GM18517 (cell line): ENCODE data around the gene CYB561D2.
A peak's percentile ranks its signal among the peaks of the same experiment; 100 is the strongest.

Source experiments
- ATAC-seq: cut with Tn5 transposase; IDR thresholded peaks from one replicate; pipeline ENCODE4 v1.9.1; 2021; ENCODE audit warnings: mild to moderate bottlenecking, moderate library complexity; ENCODE audit not compliant: unreplicated experiment

CYB561D2 gene

DNA sequence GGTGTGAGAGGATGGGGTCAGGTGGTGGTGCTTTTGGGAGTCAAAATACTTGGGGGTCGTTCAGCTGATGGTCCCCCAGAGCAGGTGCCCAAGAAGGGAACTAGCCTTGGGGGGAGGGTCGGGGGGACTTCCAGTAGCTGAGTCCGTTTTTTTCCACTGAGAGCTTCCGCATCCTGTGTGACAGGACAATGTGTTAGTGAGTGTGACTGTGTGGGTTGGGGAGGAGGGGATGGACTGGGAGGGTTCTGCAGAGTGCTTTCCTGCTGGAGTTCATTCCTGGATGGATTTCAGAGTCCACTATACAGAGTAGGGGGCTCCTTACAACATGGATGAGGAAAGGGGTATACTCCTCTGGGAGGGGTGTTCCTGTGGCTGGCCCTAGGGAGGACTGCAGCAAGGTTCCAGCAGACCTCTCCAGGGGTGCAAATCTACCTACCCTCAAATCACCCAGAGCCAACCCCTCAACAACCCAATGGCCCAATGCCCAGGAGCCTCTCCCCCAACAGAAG lies 27.5 kb upstream of the CYB561D2 start:
- no peak for ATAC-seq

DNA sequence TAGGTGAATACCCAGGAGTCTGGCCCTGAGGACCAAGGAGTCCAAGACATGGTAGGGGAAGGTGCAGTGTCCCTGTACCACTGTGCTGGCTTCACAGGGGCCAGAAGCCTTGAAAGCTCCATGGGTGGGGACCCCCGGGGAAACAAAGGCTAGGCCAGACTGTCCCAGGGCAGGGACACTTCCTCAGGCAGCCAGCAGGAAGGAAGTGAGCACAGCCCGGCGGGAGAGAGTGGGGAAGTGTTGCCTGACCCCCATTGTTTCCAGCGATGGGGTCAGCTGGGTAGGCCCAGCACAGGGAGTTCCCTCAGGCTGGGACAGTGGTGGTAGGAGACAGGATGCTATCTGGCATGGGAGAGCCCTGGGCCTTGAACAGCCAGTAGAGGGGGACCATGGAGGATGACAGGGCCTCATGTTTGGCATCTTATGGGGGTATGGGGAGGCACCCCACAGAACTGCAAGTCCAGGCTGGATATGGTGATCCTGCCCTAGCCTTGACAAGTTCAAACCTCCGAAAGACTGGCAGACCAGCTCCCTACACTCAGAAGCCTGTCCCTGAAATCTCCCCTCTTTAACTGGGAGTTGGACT lies 27.0 kb upstream of the CYB561D2 start:
- ATAC-seq, result no peak

DNA sequence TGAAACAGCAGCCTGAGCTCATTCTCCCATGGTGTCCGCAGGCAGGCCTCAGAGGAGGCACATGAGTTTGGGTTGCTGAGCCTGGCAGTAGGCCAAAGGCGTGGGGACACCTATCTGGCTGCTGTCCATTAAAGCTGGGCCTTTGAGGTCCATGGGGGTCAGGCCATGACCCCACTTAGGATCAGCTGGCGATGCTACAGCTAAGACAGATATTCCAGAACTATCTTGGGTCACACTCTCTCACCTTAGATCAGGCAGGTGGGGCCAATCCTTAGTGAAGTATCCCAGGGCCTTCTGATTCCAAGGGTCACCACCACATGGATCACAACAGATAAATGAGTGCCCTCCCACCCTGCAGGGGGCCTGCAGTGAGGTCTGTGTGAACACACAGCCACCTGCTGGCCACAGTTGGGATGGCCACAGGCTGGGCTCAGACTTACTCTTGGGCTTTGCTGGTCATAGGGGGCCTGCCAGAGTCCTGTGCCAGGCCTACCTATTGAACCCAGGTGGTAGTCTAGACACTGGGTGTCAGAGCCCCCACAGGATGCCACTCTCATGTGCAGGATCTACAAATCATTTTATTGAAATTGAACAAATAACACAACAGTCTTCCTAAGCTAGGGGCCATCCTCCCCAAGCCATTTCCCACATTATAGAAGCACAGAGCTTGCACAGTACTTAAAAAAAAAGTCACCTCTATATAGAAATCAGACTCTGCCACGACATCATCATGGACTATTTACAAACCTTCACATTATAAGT lies 26.1 kb upstream of the CYB561D2 start:
- no peak for ATAC-seq

DNA sequence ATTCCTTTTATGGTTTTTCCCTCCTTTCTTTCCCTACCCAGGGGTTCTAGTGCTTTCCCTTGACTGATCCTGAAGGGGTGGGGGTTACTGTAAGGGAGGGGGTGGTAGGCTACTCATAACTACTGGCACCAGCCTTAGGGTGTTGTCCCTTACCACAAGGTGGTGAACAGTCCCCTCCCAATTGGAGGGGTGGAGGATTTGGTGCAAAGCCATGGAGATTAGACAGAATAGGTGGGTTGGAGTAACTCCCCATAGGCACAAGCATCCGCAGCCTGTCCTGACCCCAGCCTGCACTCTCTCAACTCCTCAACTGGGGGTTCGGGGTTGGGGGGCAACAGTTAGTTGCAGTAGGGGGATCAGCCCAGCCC lies 25.6 kb upstream of the CYB561D2 start:
- ATAC-seq, result no peak

DNA sequence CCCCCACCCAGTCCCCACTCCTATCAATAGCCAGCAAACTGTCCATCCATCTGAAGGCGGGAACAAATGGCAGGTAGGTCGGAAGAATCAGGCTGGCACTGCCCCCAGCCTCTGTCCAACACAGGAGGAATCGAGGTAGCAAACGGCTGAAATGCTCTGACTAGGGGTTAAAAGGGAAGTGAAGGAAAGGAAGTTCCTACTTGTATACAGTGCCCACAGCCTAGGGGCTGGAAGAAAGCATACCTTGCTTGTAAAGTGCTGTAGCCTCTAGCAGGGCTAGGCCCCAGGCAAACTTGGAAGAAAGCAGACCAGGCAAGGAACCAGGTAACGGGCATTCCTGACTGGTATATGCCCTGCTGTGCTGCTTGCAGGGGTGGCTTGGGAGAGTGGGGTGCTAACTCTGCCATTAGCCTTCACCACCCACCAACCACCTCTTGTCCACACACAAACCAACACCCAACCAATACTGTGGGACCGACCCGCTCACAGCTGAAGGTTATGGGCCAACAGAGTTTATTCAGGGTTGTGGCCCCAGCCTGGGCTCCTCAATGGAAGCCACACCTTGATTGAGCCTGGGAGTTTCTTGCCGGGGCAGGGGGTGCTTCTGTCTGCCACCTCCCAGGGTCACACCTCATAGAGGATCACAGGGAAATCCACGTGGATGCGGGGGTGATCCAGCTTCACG lies 25.0 kb upstream of the CYB561D2 start:
- ATAC-seq, result no peak

DNA sequence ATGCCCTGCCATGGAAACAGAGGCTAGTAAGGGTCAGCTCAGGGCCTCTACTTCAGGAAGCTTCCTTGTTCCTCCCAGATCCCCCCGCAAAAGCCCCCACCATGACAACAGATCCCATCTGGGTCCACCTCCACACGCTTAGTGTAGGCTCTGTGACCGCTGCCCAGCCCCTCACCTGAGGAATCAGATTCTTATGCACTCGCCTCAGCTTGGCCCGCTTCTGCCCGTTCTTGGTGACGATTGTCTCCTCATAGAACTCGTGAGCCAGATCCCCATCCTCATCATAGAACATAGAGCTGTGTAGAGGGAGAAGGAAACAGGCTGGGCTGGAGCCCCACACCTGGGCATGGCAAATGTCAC lies 24.5 kb upstream of the CYB561D2 start:
- no peak for ATAC-seq

DNA sequence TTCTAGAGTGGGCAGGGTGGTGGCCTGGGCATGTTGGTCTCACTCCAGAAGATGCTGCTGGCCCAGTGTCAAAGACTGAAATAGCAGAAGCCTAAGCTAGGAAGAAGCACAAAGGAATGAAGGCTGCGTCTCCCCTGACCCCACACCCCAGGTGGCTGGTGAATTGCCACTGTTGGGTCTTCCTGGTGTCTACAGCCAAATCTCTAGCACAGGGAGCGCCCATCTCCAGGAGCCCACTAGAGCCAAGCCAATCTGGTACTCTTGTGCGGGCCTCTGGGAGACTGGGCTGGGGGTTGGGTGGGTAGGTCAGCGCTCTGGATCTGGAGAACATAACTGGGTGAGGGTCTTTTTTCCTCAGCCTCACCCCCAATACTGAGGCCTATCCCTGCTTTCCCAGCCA lies 23.5 kb upstream of the CYB561D2 start:
- ATAC-seq, result no peak

DNA sequence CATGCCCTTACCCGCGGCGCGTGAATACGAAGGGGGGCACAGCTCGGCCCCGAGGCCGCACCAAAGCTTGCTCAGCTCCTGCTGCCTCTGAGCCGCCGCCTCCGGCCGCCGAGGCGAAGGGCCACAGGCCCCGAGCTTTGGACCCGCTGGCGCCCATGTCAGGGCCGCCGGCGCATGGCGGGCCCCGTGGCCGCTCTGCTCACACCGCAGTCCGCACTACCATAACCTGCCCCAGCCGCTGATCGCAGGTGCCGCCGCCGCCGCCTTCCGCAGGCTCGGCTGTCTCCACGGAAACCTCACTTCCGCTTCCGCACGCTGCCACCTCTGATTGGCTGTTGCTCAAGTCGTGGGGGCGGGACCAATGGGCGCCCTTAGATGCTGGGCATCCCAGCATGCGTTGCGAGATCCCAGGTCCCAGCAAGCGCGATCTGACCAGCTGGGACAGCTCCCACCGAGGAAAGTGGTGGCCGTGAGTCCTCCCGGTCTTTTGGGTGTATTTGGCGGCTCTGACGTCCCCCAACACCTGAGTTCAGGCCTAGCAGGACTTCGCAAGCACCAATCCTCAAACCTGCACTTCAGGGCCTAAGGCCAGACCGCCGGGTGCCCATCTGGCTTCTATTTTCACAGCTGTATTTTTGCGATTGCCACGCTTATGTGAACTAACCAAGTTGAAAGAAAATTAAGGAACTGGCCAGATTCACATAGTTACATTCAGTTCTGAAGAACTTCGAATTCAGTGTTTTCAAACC lies 22.5 kb upstream of the CYB561D2 start, which contains the start of gene TUSC2:
Gene TUSC2, minus strand, starts transcription at position 281 of the 749 bp plus-strand sequence. Its CDS starts 124 bp downstream, at position 157.
- peak; percentile 86 for ATAC-seq

DNA sequence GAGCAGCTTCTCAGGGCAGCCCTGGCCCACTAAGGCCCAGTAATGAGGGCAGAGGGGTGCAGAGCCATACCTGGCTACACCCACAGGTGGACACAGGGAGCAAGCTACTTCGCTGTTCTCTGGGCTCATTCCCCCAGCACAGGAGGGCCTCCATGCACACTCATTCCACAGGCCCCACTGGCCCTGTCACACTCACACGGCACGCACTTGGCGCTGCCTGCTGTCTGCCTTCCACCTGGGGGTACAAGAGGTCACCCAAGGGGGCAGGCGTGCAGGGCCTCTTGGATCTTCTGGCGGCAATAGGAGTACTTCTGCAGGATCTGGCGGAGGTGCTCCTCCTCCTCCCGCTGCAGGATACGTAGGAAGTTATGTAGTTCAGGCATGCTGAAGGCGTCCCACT lies 20.3 kb upstream of the CYB561D2 start:
- ATAC-seq, result no peak

DNA sequence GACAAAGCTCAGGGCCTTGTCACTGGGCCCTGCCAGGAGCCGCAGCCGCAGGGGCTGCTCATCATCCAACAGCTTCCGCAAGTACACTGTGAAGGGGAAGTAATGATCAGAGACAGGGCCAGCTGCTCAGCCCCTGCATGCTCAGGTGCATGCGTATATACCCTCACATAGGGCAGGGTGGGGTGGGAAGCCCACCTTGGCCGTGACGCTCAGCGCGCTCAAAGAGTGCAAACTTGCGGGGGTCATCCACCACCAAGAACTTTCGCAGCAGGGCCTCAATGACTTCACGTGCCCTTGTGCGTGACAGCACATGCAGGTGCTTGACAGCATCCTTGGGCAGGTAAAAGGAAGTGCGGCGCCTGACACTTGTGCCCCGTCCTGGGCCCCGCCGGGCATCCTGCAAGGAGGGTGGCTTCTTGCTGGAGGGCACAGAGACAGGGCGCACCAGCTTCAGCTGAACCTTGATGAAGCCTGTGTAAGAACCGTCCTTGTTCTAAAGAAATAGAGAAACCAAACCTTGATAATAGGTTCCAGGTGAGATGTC lies 19.2 kb upstream of the CYB561D2 start:
- no peak for ATAC-seq

DNA sequence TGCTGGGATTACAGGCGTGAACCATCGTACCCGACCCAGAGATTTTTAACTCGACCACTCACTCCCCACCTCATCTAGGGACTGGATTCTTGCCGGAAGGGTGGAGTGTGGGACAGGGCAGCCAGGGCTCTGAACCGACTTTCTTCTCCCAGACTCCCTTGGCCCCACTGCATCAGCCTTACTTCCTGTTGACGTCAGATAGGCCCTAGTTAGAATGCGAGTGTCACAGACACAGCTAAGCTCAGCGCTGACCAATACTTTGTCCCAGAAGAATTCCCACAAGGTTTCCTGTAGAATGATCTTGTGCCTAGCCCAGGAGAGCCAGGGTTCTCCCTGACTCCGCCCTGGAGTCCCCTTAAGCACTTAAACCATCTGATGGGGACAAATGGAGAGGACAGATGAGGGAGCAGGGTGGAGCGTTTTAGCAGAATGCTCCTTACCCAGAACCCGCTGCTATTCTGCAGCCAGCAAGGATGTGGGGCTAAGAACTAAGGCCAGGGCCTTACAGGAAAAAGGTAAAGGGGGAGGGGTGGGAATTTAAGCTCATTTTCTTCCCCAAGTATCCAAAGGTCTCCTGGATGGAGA lies 16.8 kb upstream of the CYB561D2 start:
- no peak for ATAC-seq

DNA sequence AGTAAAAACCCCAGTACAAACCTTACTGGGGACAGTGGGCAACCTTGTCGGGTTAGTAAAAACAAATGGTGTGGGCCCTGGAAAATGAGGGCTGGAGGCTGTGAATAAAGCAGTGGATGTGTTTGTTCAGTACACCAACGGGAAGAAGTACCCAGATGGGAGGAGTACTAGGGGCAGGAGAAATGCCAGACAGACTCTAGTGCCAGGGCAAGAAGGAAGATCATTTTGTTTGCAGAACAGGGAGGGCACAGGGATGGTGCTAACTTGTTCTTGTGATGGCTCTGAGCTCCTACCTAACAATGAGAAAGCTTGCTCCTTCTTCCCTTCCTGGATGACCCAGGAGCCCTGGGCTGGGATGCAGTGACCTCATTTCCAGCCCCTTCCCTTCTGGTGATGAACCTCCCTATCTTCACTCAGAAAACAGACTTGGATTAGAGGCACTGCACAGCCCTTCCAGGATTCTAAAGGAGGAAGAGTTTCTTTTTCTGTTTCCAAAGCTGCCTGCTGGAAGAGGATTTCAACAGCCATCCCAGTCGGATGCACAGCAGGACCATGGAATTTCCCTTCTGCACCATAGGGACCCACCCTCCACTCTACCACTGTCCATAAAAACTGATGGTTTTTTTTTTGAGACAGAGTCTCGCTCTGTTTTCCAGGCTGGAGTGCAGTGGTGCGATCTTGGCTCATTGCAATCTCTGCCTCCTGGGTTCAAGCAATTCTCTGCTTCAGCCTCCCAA lies 16.2 kb upstream of the CYB561D2 start:
- no peak for ATAC-seq

DNA sequence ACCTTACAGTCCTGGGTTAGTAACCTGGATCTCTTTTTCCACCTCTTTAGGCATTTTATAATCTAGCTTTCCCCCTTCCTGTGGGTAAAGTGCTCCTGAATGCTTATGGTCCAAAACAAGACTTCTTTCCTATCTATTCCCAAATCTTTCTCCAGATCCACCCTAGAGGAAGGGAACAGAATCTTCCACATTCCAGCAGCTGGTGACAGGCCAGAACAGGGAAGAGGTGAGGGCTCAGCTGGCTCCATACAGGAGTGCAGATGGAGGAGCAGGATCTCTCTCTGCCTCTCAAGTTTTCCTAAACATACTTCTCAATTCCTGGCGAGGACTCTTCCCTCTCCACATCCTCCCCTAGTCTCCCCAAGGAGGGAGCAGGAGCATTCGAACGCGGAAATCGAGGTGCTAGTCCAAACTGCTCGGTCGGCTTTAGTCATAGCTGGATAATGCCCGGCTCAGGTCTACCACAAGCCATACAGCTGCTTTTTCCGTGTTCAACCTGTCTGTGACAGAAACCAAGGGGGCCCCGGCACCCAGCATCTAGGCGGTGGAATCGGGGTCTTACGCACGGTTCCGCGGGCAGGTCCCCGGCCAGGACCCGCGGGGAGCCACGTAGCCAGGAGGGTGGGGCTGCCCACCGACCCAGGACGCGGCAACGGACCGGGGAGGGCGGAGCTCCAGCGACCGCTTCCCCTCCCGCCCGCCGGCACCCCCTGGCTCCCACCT lies 14.0 kb upstream of the CYB561D2 start:
- peak; percentile 2 for ATAC-seq

DNA sequence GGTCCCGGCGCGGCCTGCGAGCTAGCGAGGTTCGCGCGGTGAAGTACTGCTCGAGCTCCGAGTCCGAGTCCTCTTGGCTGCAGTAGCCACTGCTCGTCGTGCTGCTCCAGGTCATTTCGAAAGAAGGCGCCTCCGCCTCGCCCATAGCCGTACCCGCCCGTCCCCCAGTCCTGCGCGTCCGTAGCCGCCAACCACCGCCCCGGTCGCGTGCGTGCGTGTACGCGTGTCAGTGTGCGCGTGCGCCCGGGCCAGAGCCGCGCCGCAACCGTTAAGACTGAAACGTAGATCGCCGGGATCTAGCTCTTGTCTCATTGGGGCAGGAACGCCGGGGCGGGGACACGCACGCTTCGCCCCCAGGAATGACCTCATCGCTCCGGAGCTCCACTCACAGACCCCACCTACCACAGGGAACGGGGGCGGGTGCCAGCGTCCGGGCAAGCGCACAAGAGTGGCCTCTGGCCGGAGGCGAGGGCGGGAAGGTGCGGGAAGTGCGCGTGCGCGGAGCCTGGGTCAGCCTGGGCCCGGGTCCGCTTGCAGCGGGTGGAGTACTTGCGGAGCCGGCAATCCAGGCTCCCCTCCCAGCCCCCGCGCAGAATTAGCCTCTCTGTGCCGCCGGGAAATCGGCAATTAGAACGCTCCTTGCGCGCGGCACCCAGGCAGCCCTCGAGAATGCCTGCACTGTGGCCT lies 13.3 kb upstream of the CYB561D2 start:
- peak; percentile 82 for ATAC-seq

DNA sequence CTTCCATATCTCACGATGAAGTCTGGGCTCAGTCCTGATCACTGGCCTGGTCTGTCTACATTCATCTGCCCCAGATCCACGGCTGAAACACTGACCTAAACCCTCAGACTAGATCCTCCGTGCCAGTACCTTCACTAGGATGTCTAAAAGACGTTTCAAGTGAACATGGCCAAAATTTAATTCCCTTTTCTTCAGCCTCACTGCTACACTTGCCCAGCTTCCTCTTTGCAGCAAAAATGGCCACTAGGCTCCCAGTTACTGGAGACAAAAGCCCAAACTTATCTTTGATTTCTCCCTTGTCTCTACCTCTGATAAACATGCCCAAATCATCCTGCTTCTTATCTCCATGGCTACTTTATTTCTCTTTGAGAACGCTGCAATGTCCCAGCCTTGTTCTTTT lies 11.7 kb upstream of the CYB561D2 start:
- no peak for ATAC-seq

DNA sequence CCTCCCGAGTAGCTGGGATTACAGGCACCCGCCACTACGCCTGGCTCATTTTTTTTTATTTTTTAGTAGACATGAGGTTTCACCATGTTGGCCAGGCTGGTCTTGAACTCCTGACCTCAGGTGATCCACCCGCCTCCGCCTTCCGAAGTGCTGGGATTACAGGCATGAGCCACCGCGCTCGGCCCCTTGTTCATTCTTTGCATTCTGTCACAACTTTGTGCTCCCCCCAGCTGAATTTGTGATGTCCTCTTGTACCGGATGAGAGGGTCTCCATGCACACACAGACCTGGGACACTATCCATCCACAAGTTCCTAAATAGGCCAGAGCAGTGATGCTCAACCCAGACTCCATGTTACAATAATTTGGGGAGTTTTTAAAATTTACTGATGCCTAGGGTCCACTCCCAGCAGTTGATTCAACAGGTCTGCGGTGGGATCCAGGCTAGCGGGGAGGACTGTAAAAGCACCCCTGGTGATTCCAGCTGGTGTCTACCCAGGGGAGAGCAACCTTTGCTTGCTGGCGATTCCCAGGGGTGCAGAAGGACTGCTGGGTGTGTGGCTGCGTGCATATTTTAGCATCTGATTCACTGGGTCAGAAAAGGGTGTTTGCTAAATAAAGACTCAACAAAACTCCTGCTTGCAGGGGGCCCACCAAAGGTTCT lies 11.0 kb upstream of the CYB561D2 start:
- no peak for ATAC-seq

DNA sequence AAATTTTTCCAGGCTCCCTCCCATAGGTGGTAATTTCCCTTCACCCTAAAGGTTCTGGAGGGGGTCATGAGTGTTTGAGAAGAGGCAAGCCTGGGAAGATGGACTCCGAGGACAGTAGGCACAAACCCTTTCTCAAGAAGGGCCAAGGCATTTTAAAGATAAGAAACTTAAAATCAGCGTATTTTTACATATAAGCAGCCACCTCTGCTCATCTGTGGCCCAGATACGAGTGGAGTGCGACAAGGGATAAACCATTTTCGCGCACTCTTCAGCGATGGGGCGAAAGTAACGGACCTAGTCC lies 10.6 kb upstream of the CYB561D2 start:
- ATAC-seq, result no peak
